CD8-positive, alpha-beta memory T cell (primary cell): ENCODE data around the gene MCM10. TPM values are rescaled to one million over a fixed set of nuclear protein-coding genes. Genes with fewer than 3 reads are reported as not detected.
"Not testable (repeated sequence)": the region's sequence is repeated elsewhere in the genome, so short reads cannot be mapped to it uniquely, and the experiment has no call there.

Experiments used
- CTCF ChIA-PET: fragments of 350-600 bp; sonication (Branson Sonifier 250); formaldehyde crosslinking; loops from one replicate; lab custom pipeline; 2021; ENCODE audit warnings: antibody characterized with exemption; lab: Charles Lee
- POLR2A ChIA-PET: fragments of 350-600 bp; sonication (Branson Sonifier 250); formaldehyde crosslinking; loops from one replicate; lab custom pipeline; 2021; ENCODE audit warnings: antibody characterized with exemption; lab: Charles Lee
- DNase-seq, 5 donors: peaks; one replicate each; pipeline versions ENCODE4 v3.0.0 to v3.0.0-alpha.2; 2020 to 2022; ENCODE audit warnings: mixed read lengths in 1 of 5
- H3K27ac ChIP-seq: one replicate; pipeline ENCODE4 v1.7.0; 2013; ENCODE audit warnings: low read depth, mild to moderate bottlenecking, low read length, moderate library complexity
- H3K27me3 ChIP-seq: 2 replicates; pipeline ENCODE4 v1.7.0; 2013; ENCODE audit warnings: low read length, mild to moderate bottlenecking; ENCODE audit not compliant: insufficient read depth, poor library complexity, severe bottlenecking
- H3K36me3 ChIP-seq: 2 replicates; pipeline ENCODE4 v1.7.0; 2013; ENCODE audit warnings: mild to moderate bottlenecking, low read length, moderate library complexity; ENCODE audit not compliant: insufficient read depth
- H3K4me1 ChIP-seq: 2 replicates; pipeline ENCODE4 v1.7.0; 2013; ENCODE audit warnings: mild to moderate bottlenecking, low read length, moderate library complexity; ENCODE audit not compliant: insufficient read depth
- H3K4me3 ChIP-seq: 2 replicates; pipeline ENCODE4 v1.7.0; 2013; ENCODE audit warnings: mild to moderate bottlenecking, low read length
- H3K9me3 ChIP-seq: 2 replicates; pipeline ENCODE4 v1.7.0; 2013; ENCODE audit warnings: mild to moderate bottlenecking, low read length
- H3K27ac Mint-ChIP-seq, 8 donors: one replicate each; pipeline ENCODE4 v1.8.0; 2020 to 2021; ENCODE audit warnings: mixed read lengths in 8 of 8, mild to moderate bottlenecking in 6 of 8, inconsistent platforms in 3 of 8, moderate library complexity in 3 of 8
- H3K27me3 Mint-ChIP-seq, 2 donors: one replicate each; pipeline ENCODE4 v1.8.0; 2020 to 2021; ENCODE audit warnings: mixed read lengths in 2 of 2, mild to moderate bottlenecking in 1 of 2, moderate library complexity in 1 of 2
- H3K36me3 Mint-ChIP-seq, 3 donors: one replicate each; pipeline ENCODE4 v1.8.0; 2020 to 2021; ENCODE audit warnings: mixed read lengths in 3 of 3, inconsistent platforms in 1 of 3, mild to moderate bottlenecking in 1 of 3
- H3K4me1 Mint-ChIP-seq, 3 donors: one replicate each; pipeline ENCODE4 v1.8.0; 2020 to 2021; ENCODE audit warnings: mixed read lengths in 3 of 3, inconsistent platforms in 1 of 3, mild to moderate bottlenecking in 1 of 3
- H3K4me3 Mint-ChIP-seq, 7 donors: one replicate each; pipeline ENCODE4 v1.8.0; 2020 to 2021; ENCODE audit warnings: mixed read lengths in 7 of 7, mild to moderate bottlenecking in 6 of 7, moderate library complexity in 4 of 7, inconsistent platforms in 2 of 7
- H3K9me3 Mint-ChIP-seq, 5 donors: one replicate each; pipeline ENCODE4 v1.8.0; 2020 to 2022; ENCODE audit warnings: mixed read lengths in 5 of 5, mild to moderate bottlenecking in 3 of 5, moderate library complexity in 2 of 5, inconsistent platforms in 1 of 5
- polyA plus RNA-seq: library from polyadenylated mRNA; unstranded; fragments of 300-500 nt; fragmentation: Illumina TruSeq; gene quantifications from one replicate; pipeline ENCODE4 v1.2.3, GENCODE V29; 2021
- total RNA-seq, 2 experiments: library from RNA; stranded (reverse); gene quantifications; one replicate each; pipeline ENCODE4 v1.2.3, GENCODE V29; 2021

The MCM10 gene
- total and polyA plus RNA-seq, 3 experiments from 2014 or later, result 71.3 to 73.1 TPM; not detected in 1

GRCh38 chr10:13236638-13237037 lies 75.3 kb downstream of the MCM10 start:
- H3K27ac ChIP-seq, result no peak overlapping the region
- Mint-ChIP-seq H3K9me3 (no peaks in the 10 kb centered on the region), H3K27ac (no peak overlapping the region), H3K27me3 (peaks cover 1 to 6% of the 10 kb centered on the region in 2 donors), H3K36me3 (no peaks in the 10 kb centered on the region), H3K4me1 (no peaks in the 10 kb centered on the region), H3K4me3 (no peak overlapping the region)
- no peaks in the 10 kb centered on the region for H3K36me3 ChIP-seq
- H3K4me3 ChIP-seq, result no peak overlapping the region
- H3K4me1 ChIP-seq, result no peaks in the 10 kb centered on the region
- H3K9me3 ChIP-seq, result no peaks in the 10 kb centered on the region
- POLR2A ChIA-PET, result no interaction called here
- CTCF ChIA-PET, result no interaction called here
- no peak for DNase-seq
- H3K27me3 ChIP-seq, result no peaks in the 10 kb centered on the region

DNA sequence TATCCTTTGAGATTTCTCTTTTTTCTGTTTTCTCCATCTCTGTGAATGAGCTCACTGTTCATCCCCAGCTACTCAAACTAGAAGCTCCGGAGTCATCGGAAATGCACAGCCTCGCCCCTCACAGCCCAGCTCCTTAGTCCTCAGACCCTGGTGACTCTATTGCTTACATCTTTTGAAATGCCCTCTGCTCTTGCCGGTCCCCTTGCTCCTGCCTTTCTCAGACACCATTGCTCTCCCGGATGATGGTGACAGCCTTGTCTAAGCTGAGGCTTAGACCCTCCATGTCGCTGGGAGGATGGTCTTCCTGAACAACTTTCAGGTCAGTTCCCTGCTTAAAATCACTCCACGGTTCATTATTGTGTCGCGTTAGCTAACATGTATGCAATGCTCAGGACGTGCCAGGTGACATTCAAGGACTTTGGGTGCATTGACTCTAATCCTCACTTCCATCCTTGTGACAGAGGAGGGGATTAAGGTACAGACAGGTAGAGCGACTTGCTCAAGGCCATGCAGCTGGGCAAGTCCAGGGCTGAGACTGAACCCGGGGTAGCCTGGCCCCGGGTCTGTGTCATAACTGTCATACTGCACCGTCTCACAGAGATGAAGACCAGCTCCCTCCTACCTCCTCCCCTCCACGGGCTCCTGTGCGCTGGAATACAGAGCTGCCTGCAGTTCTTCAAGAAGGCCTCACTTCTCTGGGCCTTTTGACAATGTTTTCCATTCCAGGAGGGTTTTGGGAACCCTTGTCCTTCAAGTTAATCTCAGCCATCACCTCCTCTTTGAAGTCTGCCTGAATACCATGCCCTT lies 77.1 kb downstream of the MCM10 start:
- Mint-ChIP-seq H3K9me3 (no peaks in the 10 kb centered on the region), H3K4me1 (no peaks in the 10 kb centered on the region)
- H3K4me1 ChIP-seq, result no peaks in the 10 kb centered on the region

DNA sequence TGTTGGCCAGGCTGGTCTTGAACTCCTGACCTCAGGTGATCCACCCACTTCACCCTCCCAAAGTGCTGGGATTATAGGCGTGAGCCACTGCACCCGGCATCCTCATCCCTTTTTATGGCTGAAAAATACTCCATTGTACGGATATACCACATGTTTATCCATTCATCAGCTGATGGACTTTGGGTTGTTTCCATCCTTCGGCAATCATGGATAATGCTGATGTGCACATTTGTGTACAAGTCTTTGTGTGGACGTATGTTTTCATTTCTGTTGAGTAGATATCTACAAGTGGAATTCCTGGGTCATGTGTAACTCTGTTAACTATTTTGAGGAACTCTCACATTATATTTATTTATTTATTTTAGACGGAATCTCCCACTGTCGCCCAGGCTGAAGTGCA lies 78.6 kb downstream of the MCM10 start:
- no peaks in the 10 kb centered on the region for H3K36me3 Mint-ChIP-seq
- ChIA-PET CTCF (no interaction called here), POLR2A (no interaction called here)
- H3K4me1 ChIP-seq, result no peaks in the 10 kb centered on the region
- H3K27ac Mint-ChIP-seq, result no peak overlapping the region
- no peak overlapping the region for H3K4me3 ChIP-seq
- no peak for DNase-seq
- no peaks in the 10 kb centered on the region for H3K9me3 Mint-ChIP-seq
- peaks cover 0 to 3% of the 10 kb centered on the region in 2 donors for H3K27me3 Mint-ChIP-seq
- no peak overlapping the region for H3K4me3 Mint-ChIP-seq
- H3K27ac ChIP-seq, result no peak overlapping the region
- no peaks in the 10 kb centered on the region for H3K9me3 ChIP-seq
- no peaks in the 10 kb centered on the region for H3K27me3 ChIP-seq
- H3K4me1 Mint-ChIP-seq, result no peaks in the 10 kb centered on the region
- H3K36me3 ChIP-seq, result no peaks in the 10 kb centered on the region

More for the DNA sequence above, 77.1 kb downstream of the MCM10 start:
- Mint-ChIP-seq H3K27ac (peak overlapping the region in 1 of 8 donors; percentile 6), H3K4me3 (no peak overlapping the region), H3K36me3 (no peaks in the 10 kb centered on the region), H3K27me3 (peaks cover 1 to 6% of the 10 kb centered on the region in 2 donors)
- ChIA-PET POLR2A (no interaction called here), CTCF (interaction anchor here (1.2 kb wide), 1 partner anchor 9 kb away, joined by 3 read pairs; no protein-coding TSS in a partner anchor)
- H3K4me3 ChIP-seq, result no peak overlapping the region
- no peaks in the 10 kb centered on the region for H3K36me3 ChIP-seq
- no peaks in the 10 kb centered on the region for H3K27me3 ChIP-seq
- no peak for DNase-seq
- no peaks in the 10 kb centered on the region for H3K9me3 ChIP-seq
- H3K27ac ChIP-seq, result no peak overlapping the region

GRCh38 chr10:13241613-13242012 lies 80.3 kb downstream of the MCM10 start:
- Histone ChIP-seq H3K9me3 (no peaks in the 10 kb centered on the region), H3K27me3 (no peaks in the 10 kb centered on the region), H3K4me3 (no peak overlapping the region), H3K36me3 (no peaks in the 10 kb centered on the region), H3K27ac (no peak overlapping the region), H3K4me1 (no peaks in the 10 kb centered on the region)
- Mint-ChIP-seq H3K9me3 (no peaks in the 10 kb centered on the region), H3K27me3 (peaks cover 0 to 3% of the 10 kb centered on the region in 2 donors), H3K4me1 (no peaks in the 10 kb centered on the region), H3K27ac (no peak overlapping the region), H3K4me3 (no peak overlapping the region), H3K36me3 (no peaks in the 10 kb centered on the region)
- DNase-seq, result no peak
- CTCF ChIA-PET, result no interaction called here
- POLR2A ChIA-PET, result no interaction called here

DNA sequence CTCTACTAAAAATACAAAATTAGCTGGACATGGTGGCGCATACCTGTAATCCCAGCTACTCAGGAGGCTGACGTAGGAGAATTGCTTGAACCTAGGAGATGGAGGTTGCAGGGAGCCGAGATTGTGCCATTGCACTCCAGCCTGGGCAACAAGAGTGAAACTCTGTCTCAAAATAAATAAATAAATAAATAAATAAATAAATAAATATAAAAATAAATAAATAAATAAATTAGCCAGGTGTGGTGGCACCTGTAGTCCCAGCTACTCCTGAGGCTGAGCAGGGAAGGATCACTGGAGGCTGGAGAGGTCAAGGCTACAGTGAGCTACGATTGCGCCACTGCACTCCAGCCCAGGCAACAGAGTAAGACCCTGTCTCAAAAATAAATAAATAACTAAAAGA lies 80.9 kb downstream of the MCM10 start:
- H3K9me3 Mint-ChIP-seq, H3K9me3 ChIP-seq, POLR2A ChIA-PET, H3K27me3 Mint-ChIP-seq, H3K27me3 ChIP-seq, H3K4me1 Mint-ChIP-seq, H3K27ac ChIP-seq, DNase-seq, H3K36me3 ChIP-seq, H3K36me3 Mint-ChIP-seq, H3K27ac Mint-ChIP-seq, H3K4me3 Mint-ChIP-seq, CTCF ChIA-PET, H3K4me1 ChIP-seq, H3K4me3 ChIP-seq: not testable (repeated sequence)

GRCh38 chr10:13247246-13247645 lies 85.9 kb downstream of the MCM10 start:
- no peaks in the 10 kb centered on the region for H3K4me1 Mint-ChIP-seq
- ChIA-PET POLR2A (no interaction called here), CTCF (no interaction called here)
- no peaks in the 10 kb centered on the region for H3K36me3 Mint-ChIP-seq
- Histone ChIP-seq H3K36me3 (no peaks in the 10 kb centered on the region), H3K27ac (no peak overlapping the region), H3K27me3 (no peaks in the 10 kb centered on the region), H3K4me3 (no peak overlapping the region), H3K9me3 (no peaks in the 10 kb centered on the region), H3K4me1 (no peaks in the 10 kb centered on the region)
- peaks cover 3% of the 10 kb centered on the region in 2 donors for H3K27me3 Mint-ChIP-seq
- no peak overlapping the region for H3K4me3 Mint-ChIP-seq
- no peak for DNase-seq
- no peaks in the 10 kb centered on the region for H3K9me3 Mint-ChIP-seq
- no peak overlapping the region for H3K27ac Mint-ChIP-seq

- POLR2A ChIA-PET, result no interaction called here
- H3K27me3 ChIP-seq, result no peaks in the 10 kb centered on the region
- Mint-ChIP-seq H3K9me3 (no peaks in the 10 kb centered on the region), H3K4me1 (no peaks in the 10 kb centered on the region), H3K27ac (no peak overlapping the region), H3K4me3 (no peak overlapping the region), H3K36me3 (no peaks in the 10 kb centered on the region), H3K27me3 (peaks cover 3% of the 10 kb centered on the region in 2 donors)
- no peak for DNase-seq
- H3K27ac ChIP-seq, result no peak overlapping the region
- H3K36me3 ChIP-seq, result no peaks in the 10 kb centered on the region
- H3K4me3 ChIP-seq, result no peak overlapping the region
- no peaks in the 10 kb centered on the region for H3K9me3 ChIP-seq
- CTCF ChIA-PET, result no interaction called here
- H3K4me1 ChIP-seq, result no peaks in the 10 kb centered on the region
Observed at GRCh38 chr10:13247784-13248183, 86.4 kb downstream of the MCM10 start.

- Mint-ChIP-seq H3K27me3 (peaks cover 11 to 24% of the 10 kb centered on the region in 2 donors), H3K4me1 (no peaks in the 10 kb centered on the region), H3K36me3 (no peaks in the 10 kb centered on the region), H3K27ac (no peak overlapping the region), H3K4me3 (no peak overlapping the region), H3K9me3 (no peaks in the 10 kb centered on the region)
- POLR2A ChIA-PET, result no interaction called here
- Histone ChIP-seq H3K36me3 (no peaks in the 10 kb centered on the region), H3K4me1 (no peaks in the 10 kb centered on the region), H3K9me3 (no peaks in the 10 kb centered on the region), H3K4me3 (no peak overlapping the region), H3K27me3 (no peaks in the 10 kb centered on the region), H3K27ac (no peak overlapping the region)
- CTCF ChIA-PET, result no interaction called here
- DNase-seq, result no peak
Observed at GRCh38 chr10:13253726-13254125, 92.4 kb downstream of the MCM10 start.
